Gastrocnemius medialis (tissue), 4 donors: ENCODE data around the gene PDE6G.

ENCODE experiments used
- POLR2A ChIP-seq, 2 donors: fragments of 450-650 bp; IDR thresholded peaks; one replicate each; pipeline ENCODE4 v1.6.1; 2017; ENCODE audit warnings: antibody characterized with exemption in 2 of 2, mild to moderate bottlenecking in 2 of 2, moderate library complexity in 2 of 2
- TF ChIP-seq, protein P1 (sequence below), 5 experiments: fragments of 450-650 bp in 3 of 5; fragments of 200-600 bp in 2 of 5; sonication (generic) in 2 of 5; IDR thresholded peaks in 4 of 5; conservative IDR thresholded peaks in 1 of 5; 1 replicate in 4 of 5; 2 replicates in 1 of 5; pipeline ENCODE4 v1.5.1; 2016 to 2019; ENCODE audit warnings: antibody characterized with exemption in 5 of 5, mild to moderate bottlenecking in 3 of 5, moderate library complexity in 3 of 5

GRCh38 chr17:81691608-81692007 is 35.3 kb upstream of the PDE6G start:
- TF ChIP-seq, protein P1, sequence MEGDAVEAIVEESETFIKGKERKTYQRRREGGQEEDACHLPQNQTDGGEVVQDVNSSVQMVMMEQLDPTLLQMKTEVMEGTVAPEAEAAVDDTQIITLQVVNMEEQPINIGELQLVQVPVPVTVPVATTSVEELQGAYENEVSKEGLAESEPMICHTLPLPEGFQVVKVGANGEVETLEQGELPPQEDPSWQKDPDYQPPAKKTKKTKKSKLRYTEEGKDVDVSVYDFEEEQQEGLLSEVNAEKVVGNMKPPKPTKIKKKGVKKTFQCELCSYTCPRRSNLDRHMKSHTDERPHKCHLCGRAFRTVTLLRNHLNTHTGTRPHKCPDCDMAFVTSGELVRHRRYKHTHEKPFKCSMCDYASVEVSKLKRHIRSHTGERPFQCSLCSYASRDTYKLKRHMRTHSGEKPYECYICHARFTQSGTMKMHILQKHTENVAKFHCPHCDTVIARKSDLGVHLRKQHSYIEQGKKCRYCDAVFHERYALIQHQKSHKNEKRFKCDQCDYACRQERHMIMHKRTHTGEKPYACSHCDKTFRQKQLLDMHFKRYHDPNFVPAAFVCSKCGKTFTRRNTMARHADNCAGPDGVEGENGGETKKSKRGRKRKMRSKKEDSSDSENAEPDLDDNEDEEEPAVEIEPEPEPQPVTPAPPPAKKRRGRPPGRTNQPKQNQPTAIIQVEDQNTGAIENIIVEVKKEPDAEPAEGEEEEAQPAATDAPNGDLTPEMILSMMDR (IDR thresholded peaks at IDR 0.05 in 4 of 5, conservative IDR thresholded peaks at IDR 0.05 in 1 of 5): no peak
- no peak for TF ChIP-seq POLR2A (IDR thresholded peaks at IDR 0.05)
